GM23338 (cell line): ENCODE measurements around the gene AXL. TPM values are rescaled to one million over a fixed set of nuclear protein-coding genes. Genes with fewer than 3 reads are reported as not detected.

Experiments
- ATAC-seq: fragments of 200-7000 bp; cut with Tn5 transposase; 3 replicates; pipeline ENCODE4 v1.9.1; 2020
- DNase-seq: peaks from one replicate; pipeline ENCODE4 v3.0.0-alpha.2; 2015; ENCODE audit warnings: low spot score
- H2AFZ ChIP-seq: fragments of 200-600 bp; sonication (generic); 2 replicates; pipeline ENCODE4 v1.8.0; 2016; ENCODE audit warnings: antibody characterized with exemption, mild to moderate bottlenecking, moderate library complexity
- H3F3A ChIP-seq: fragments of 200-600 bp; sonication (generic); replicated peaks from 2 replicates; pipeline ENCODE4 v1.8.0; 2017; ENCODE audit warnings: antibody characterized with exemption, mixed run types, low read depth
- H3K27ac ChIP-seq: fragments of 200-600 bp; sonication (generic); 2 replicates; pipeline ENCODE4 v1.6.1; 2016; ENCODE audit warnings: low read depth
- H3K27me3 ChIP-seq: fragments of 200-600 bp; sonication (generic); 2 replicates; pipeline ENCODE4 v1.8.0; 2016; ENCODE audit warnings: mild to moderate bottlenecking, mixed run types, moderate library complexity; ENCODE audit not compliant: insufficient read depth
- H3K36me3 ChIP-seq: fragments of 200-600 bp; sonication (generic); 2 replicates; pipeline ENCODE4 v1.8.0; 2016; ENCODE audit warnings: mild to moderate bottlenecking; ENCODE audit not compliant: insufficient read depth
- H3K4me1 ChIP-seq: fragments of 200-600 bp; sonication (generic); 2 replicates; pipeline ENCODE4 v1.8.0; 2016; ENCODE audit warnings: mild to moderate bottlenecking, moderate library complexity; ENCODE audit not compliant: insufficient read depth
- H3K4me2 ChIP-seq: fragments of 200-600 bp; sonication (generic); 2 replicates; pipeline ENCODE4 v1.7.1; 2017; ENCODE audit warnings: mixed run types
- H3K4me3 ChIP-seq: fragments of 200-600 bp; sonication (generic); 2 replicates; pipeline ENCODE4 v1.6.1; 2016; ENCODE audit warnings: mixed run types
- H3K79me2 ChIP-seq: fragments of 200-600 bp; sonication (generic); replicated peaks from 2 replicates; pipeline ENCODE4 v1.8.0; 2017; ENCODE audit warnings: mild to moderate bottlenecking; ENCODE audit not compliant: insufficient read depth
- H3K9me2 ChIP-seq: fragments of 200-600 bp; sonication (generic); 2 replicates; pipeline ENCODE4 v1.8.0; 2017; ENCODE audit not compliant: insufficient read depth
- H4K20me1 ChIP-seq: fragments of 200-600 bp; sonication (generic); replicated peaks from 2 replicates; pipeline ENCODE4 v1.8.0; 2017; ENCODE audit warnings: mild to moderate bottlenecking; ENCODE audit not compliant: insufficient read depth
- H3K27ac Mint-ChIP-seq: 2 replicates; pipeline ENCODE4 v1.8.0; 2020; ENCODE audit warnings: inconsistent platforms, mild to moderate bottlenecking, moderate library complexity, mixed read lengths
- H3K27me3 Mint-ChIP-seq: 3 replicates; pipeline ENCODE4 v1.8.0; 2022; ENCODE audit warnings: low read depth, mild to moderate bottlenecking, moderate library complexity, mixed read lengths, inconsistent platforms; ENCODE audit not compliant: insufficient read depth, poor library complexity
- H3K36me3 Mint-ChIP-seq: 3 replicates; pipeline ENCODE4 v1.8.0; 2021; ENCODE audit warnings: low read depth, mild to moderate bottlenecking, inconsistent platforms, moderate library complexity, mixed read lengths
- H3K4me1 Mint-ChIP-seq: 3 replicates; pipeline ENCODE4 v1.8.0; 2020; ENCODE audit warnings: mild to moderate bottlenecking, inconsistent platforms, mixed read lengths
- H3K4me3 Mint-ChIP-seq: 3 replicates; pipeline ENCODE4 v1.8.0; 2021; ENCODE audit warnings: moderate library complexity, mild to moderate bottlenecking, inconsistent platforms, mixed read lengths
- H3K9me3 Mint-ChIP-seq: 3 replicates; pipeline ENCODE4 v1.8.0; 2020; ENCODE audit warnings: moderate library complexity, mild to moderate bottlenecking, inconsistent platforms, mixed read lengths
- CREB1 ChIP-seq: fragments of 250-450 bp; sonication (Bioruptor Pico); IDR thresholded peaks from 2 replicates; pipeline ENCODE4 v1.5.0; 2020; ENCODE audit warnings: low read depth, mild to moderate bottlenecking, moderate library complexity
- CTCF ChIP-seq, 2 experiments: fragments of 200-600 bp in 1 of 2; sonication (generic) in 1 of 2; conservative IDR thresholded peaks; 2 replicates each; pipeline versions ENCODE4 v1.5.1 to v1.6.1; 2016 to 2017; ENCODE audit warnings: antibody characterized with exemption in 2 of 2, low read depth in 2 of 2, mild to moderate bottlenecking in 2 of 2, moderate library complexity in 1 of 2
- JUNB ChIP-seq: IDR thresholded peaks from one replicate; pipeline ENCODE4 v1.6.1; 2016; ENCODE audit warnings: antibody characterized with exemption; ENCODE audit not compliant: unreplicated experiment
- STAT1 ChIP-seq: IDR thresholded peaks from one replicate; pipeline ENCODE4 v1.6.1; 2016; ENCODE audit warnings: antibody characterized with exemption; ENCODE audit not compliant: unreplicated experiment
- polyA plus RNA-seq: library from polyadenylated mRNA; unstranded; fragments of >200 nt; fragmentation: Nextera tagmentation; extraction: Ambion mirVana; gene quantifications from 2 replicates; pipeline ENCODE4 v1.2.1, GENCODE V29; 2016
- total RNA-seq: library from RNA; depleted of rRNA; stranded (reverse); fragments of >200 nt; shearing (Covaris generic); gene quantifications from 2 replicates; pipeline ENCODE4 v1.2.3, GENCODE V29; 2014
- TF ChIP-seq, protein P1 (sequence below): fragments of 250-450 bp; sonication (Bioruptor Pico); IDR thresholded peaks from 2 replicates; pipeline ENCODE4 v1.5.0; 2020; ENCODE audit warnings: mild to moderate bottlenecking, moderate library complexity
- TF ChIP-seq, protein P2 (sequence below): IDR thresholded peaks from 2 replicates; pipeline ENCODE4 v1.6.1; 2016; ENCODE audit warnings: antibody characterized with exemption

The AXL gene
- total and polyA plus RNA-seq, 2 experiments from 2014 or later: 9.0 to 28.4 TPM

DNA sequence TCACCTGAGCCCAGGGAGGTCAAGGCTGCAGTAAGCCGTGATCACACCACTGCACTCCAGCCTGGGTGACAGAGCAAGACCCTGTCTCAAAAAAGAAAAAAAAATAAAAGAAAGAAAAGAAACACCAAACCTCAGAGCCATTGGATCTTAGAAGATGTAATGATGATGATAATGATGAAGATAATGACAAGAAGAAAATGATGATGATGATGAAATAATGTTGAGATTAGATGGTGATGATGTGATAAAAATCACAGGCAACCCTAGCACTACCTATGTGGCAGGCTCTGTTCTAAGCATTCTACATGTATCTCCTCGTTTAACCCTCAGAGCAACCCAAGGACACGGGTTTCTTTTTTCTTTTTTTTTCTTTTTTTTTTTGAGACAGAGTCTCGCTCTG lies 25.1 kb downstream of the AXL start (continued):
- TF ChIP-seq, protein P1, sequence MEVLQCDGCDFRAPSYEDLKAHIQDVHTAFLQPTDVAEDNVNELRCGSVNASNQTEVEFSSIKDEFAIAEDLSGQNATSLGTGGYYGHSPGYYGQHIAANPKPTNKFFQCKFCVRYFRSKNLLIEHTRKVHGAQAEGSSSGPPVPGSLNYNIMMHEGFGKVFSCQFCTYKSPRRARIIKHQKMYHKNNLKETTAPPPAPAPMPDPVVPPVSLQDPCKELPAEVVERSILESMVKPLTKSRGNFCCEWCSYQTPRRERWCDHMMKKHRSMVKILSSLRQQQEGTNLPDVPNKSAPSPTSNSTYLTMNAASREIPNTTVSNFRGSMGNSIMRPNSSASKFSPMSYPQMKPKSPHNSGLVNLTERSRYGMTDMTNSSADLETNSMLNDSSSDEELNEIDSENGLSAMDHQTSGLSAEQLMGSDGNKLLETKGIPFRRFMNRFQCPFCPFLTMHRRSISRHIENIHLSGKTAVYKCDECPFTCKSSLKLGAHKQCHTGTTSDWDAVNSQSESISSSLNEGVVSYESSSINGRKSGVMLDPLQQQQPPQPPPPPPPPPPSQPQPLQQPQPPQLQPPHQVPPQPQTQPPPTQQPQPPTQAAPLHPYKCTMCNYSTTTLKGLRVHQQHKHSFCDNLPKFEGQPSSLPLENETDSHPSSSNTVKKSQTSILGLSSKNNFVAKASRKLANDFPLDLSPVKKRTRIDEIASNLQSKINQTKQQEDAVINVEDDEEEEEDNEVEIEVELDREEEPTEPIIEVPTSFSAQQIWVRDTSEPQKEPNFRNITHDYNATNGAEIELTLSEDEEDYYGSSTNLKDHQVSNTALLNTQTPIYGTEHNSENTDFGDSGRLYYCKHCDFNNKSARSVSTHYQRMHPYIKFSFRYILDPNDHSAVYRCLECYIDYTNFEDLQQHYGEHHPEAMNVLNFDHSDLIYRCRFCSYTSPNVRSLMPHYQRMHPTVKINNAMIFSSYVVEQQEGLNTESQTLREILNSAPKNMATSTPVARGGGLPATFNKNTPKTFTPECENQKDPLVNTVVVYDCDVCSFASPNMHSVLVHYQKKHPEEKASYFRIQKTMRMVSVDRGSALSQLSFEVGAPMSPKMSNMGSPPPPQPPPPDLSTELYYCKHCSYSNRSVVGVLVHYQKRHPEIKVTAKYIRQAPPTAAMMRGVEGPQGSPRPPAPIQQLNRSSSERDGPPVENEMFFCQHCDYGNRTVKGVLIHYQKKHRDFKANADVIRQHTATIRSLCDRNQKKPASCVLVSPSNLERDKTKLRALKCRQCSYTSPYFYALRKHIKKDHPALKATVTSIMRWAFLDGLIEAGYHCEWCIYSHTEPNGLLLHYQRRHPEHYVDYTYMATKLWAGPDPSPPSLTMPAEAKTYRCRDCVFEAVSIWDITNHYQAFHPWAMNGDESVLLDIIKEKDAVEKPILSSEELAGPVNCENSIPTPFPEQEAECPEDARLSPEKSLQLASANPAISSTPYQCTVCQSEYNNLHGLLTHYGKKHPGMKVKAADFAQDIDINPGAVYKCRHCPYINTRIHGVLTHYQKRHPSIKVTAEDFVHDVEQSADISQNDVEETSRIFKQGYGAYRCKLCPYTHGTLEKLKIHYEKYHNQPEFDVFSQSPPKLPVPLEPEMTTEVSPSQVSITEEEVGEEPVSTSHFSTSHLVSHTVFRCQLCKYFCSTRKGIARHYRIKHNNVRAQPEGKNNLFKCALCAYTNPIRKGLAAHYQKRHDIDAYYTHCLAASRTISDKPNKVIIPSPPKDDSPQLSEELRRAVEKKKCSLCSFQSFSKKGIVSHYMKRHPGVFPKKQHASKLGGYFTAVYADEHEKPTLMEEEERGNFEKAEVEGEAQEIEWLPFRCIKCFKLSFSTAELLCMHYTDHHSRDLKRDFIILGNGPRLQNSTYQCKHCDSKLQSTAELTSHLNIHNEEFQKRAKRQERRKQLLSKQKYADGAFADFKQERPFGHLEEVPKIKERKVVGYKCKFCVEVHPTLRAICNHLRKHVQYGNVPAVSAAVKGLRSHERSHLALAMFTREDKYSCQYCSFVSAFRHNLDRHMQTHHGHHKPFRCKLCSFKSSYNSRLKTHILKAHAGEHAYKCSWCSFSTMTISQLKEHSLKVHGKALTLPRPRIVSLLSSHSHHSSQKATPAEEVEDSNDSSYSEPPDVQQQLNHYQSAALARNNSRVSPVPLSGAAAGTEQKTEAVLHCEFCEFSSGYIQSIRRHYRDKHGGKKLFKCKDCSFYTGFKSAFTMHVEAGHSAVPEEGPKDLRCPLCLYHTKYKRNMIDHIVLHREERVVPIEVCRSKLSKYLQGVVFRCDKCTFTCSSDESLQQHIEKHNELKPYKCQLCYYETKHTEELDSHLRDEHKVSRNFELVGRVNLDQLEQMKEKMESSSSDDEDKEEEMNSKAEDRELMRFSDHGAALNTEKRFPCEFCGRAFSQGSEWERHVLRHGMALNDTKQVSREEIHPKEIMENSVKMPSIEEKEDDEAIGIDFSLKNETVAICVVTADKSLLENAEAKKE (CRISPR knock-in tag): no peak
- TF ChIP-seq STAT1 (no peak), CTCF (conservative IDR thresholded peaks at IDR 0.05; ENCODE audit: low read depth in 2 of 2) (no peak)

GRCh38 chr19:41245843-41246242 lies 26.8 kb downstream of the AXL start:
- H3K4me3 Mint-ChIP-seq: no peak overlapping the region
- no peaks in the 10 kb centered on the region for H3K4me1 ChIP-seq
- H3F3A ChIP-seq: no peaks in the 10 kb centered on the region
- H3K27ac ChIP-seq: no peak overlapping the region
- no peaks in the 10 kb centered on the region for H3K4me1 Mint-ChIP-seq
- no peak overlapping the region for H3K27ac Mint-ChIP-seq
- no peaks in the 10 kb centered on the region for H3K9me2 ChIP-seq
- H3K9me3 Mint-ChIP-seq: no peaks in the 10 kb centered on the region
- H3K36me3 Mint-ChIP-seq: peaks cover 36% of the 10 kb centered on the region
- H3K27me3 Mint-ChIP-seq: peaks cover 9% of the 10 kb centered on the region
- H4K20me1 ChIP-seq: no peaks in the 10 kb centered on the region
- TF ChIP-seq, protein P2, sequence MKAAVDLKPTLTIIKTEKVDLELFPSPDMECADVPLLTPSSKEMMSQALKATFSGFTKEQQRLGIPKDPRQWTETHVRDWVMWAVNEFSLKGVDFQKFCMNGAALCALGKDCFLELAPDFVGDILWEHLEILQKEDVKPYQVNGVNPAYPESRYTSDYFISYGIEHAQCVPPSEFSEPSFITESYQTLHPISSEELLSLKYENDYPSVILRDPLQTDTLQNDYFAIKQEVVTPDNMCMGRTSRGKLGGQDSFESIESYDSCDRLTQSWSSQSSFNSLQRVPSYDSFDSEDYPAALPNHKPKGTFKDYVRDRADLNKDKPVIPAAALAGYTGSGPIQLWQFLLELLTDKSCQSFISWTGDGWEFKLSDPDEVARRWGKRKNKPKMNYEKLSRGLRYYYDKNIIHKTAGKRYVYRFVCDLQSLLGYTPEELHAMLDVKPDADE: no peak
- TF ChIP-seq CREB1: no peak
- TF ChIP-seq JUNB: no peak
- TF ChIP-seq STAT1: no peak
- no peaks in the 10 kb centered on the region for H3K79me2 ChIP-seq
- no peak overlapping the region for H3K4me2 ChIP-seq
- ATAC-seq (no peak), DNase-seq (no peak)
- H3K27me3 ChIP-seq: no peaks in the 10 kb centered on the region
- no peak overlapping the region for H2AFZ ChIP-seq
- H3K4me3 ChIP-seq: no peak overlapping the region
- H3K36me3 ChIP-seq: peaks cover 7% of the 10 kb centered on the region; the same call in 1 of the 2 replicates
